Small intestine (tissue), 7 donors: ENCODE measurements around the gene ZNF664. TPM values are rescaled to one million over a fixed set of nuclear protein-coding genes. Genes with fewer than 3 reads are reported as not detected.

Experiments
- DNase-seq, 2 donors: peaks; one replicate each; pipeline versions ENCODE4 v3.0.0 to v3.0.0-alpha.2; 2013
- FAIRE-seq: peaks from 2 replicates; lab custom pipeline; 2012; peaks lifted over from hg19 to GRCh38; lab: Jason Lieb, UNC
- H3K27ac ChIP-seq, 3 donors: one replicate each; pipeline ENCODE4 v1.5.1; 2013; ENCODE audit warnings: low read length in 2 of 3, mild to moderate bottlenecking in 2 of 3, control low read depth in 1 of 3, inconsistent platforms in 1 of 3, low read depth in 1 of 3, moderate library complexity in 1 of 3
- H3K27me3 ChIP-seq, 3 donors: one replicate each; pipeline ENCODE4 v1.6.1; 2013; ENCODE audit warnings: low read length in 3 of 3, inconsistent platforms in 1 of 3; ENCODE audit not compliant: control insufficient read depth in 3 of 3, insufficient read depth in 3 of 3
- H3K36me3 ChIP-seq, 3 donors: one replicate each; pipeline ENCODE4 v1.6.1; 2013; ENCODE audit warnings: low read length in 3 of 3, inconsistent platforms in 1 of 3, low read depth in 1 of 3, mild to moderate bottlenecking in 1 of 3, moderate library complexity in 1 of 3; ENCODE audit not compliant: control insufficient read depth in 3 of 3, insufficient read depth in 2 of 3
- H3K4me1 ChIP-seq, 3 donors: one replicate each; pipeline ENCODE4 v1.6.1; 2013; ENCODE audit warnings: low read length in 2 of 3, inconsistent platforms in 1 of 3, low read depth in 1 of 3, mild to moderate bottlenecking in 1 of 3, moderate library complexity in 1 of 3; ENCODE audit not compliant: control insufficient read depth in 3 of 3, insufficient read depth in 2 of 3
- H3K4me3 ChIP-seq, 3 donors: one replicate each; pipeline ENCODE4 v1.5.1; 2013; ENCODE audit warnings: low read length in 3 of 3, control low read depth in 1 of 3, inconsistent platforms in 1 of 3, low read depth in 1 of 3, mild to moderate bottlenecking in 1 of 3, moderate library complexity in 1 of 3
- H3K9me3 ChIP-seq, 2 donors: one replicate each; pipeline ENCODE4 v1.6.1; 2013; ENCODE audit warnings: low read depth in 1 of 2, low read length in 1 of 2; ENCODE audit not compliant: control insufficient read depth in 2 of 2, insufficient read depth in 1 of 2
- WGBS, 3 donors: extraction: QIAGEN DNeasy Blood & Tissue Kit; methylation state at CpG; one replicate each; pipeline ENCODE4 v1.1.7; 2013; 5-methylcytosine and 5-hydroxymethylcytosine counted together
- polyA plus RNA-seq, 4 donors: library from polyadenylated mRNA; stranded (reverse) in 3 of 4; unstranded in 1 of 4; fragments of 200-250 nt in 3 of 4; fragments of 120-200 nt in 1 of 4; gene quantifications; one replicate each; pipeline versions ENCODE4 v1.2.1 to v1.2.3, GENCODE V29; 2013
- donor health status: healthy with polysubstance abuse.
- donor health status: control.
- donor health status: control.
- donor health status: Bipolar disorder and iron deficiency.
- donor health status: healthy.

ZNF664 gene
- polyA plus RNA-seq, 4 donors, result 59.9 to 147 (median 92.4) TPM

DNA sequence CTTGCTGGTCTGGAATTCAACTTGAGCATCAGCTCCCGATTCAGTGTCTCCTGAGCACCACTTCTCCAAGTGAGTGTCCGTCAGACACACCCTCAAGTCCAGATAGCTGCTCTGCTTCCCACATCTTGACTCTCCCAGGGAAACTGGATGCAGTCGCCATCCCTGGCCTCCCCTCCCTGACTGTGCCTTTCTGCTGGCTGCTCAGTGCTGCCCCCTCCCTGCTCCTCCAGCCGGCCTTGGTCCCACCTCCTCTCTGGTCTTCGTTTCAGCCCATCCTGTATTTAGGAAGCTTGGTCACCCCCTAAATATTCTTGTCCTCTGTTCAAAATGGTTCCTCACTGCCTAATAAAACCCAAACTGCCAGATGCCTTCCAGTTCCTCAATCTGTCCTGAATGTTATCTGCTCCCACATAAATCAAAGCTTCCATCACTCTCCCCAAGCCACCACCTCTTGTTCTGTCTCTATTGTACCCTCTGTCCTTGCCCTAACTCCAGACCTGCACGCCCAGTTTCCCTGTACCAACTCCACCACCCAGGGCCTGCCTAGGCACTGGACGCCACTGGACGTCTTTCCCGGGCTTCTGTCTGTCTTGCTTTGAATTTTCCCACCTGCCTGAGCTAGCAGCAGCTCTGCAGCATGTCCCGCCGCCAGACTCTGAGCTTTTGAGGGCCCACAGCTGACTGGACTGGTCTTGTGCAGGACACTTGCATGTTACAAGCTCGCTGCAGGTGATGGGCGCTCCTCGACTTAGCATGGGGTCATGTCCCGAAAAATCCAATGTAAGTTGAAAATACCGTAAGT lies 34.1 kb upstream of the ZNF664 start:
- Histone ChIP-seq H3K9me3 (peaks cover 0 to 8% of the 10 kb centered on the region in 2 donors), H3K27ac (peak overlapping the region in 2 of 3 donors; percentile 15 to 61), H3K4me3 (no peak overlapping the region), H3K27me3 (no peaks in the 10 kb centered on the region), H3K4me1 (no peaks in the 10 kb centered on the region), H3K36me3 (peaks cover 6 to 73% (median 9%) of the 10 kb centered on the region in 3 donors)
- DNase-seq, result no peak
- WGBS, 3 donors, result 83 to 89% (median 87%) methylated on average over 16 of the region's 16 CpGs
- no peak for FAIRE-seq

DNA sequence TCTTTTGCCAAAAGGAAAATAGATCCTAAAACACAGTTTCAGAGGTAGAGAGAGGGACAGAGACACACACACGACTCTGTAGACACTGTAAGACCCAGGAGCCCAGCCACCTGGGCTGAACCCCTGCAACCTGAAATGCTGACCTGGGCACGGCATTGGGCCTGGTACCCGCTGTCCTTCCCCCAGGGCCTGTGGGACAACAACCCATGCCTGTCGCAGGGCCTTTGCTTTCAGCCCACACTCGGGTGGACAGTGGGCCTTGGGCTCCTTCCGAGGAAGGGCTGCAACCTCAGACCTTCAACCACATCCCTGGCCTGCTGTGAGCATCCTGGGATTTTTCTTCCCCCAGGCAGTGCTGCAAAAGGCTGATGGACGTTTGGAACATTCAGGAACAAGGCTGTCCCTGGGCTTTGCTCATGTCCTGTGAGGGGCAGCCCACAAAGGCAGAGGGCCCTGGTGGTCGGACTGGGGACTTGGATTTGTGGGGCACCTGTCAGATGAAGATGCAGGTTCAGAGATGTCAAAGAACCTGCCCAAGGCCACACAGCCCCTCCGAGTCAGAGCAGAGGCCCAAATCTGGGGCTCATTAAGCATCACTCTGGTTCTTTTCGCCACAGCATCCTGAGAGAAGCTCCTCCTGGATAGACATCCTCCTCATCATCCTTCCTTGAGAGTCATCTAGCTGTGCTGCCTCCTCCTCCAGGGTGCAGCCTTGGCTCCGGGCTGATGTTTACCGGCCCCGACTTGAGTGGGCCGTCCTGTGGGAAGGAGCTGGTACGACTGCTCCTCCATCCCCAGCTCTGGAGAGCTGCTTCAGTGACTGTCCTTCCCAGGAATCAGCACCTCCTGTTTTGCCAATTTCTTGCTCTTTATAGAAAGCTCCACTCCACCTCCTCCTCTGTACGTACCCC lies 33.0 kb upstream of the ZNF664 start:
- no peaks in the 10 kb centered on the region for H3K4me1 ChIP-seq
- peaks cover 0 to 8% of the 10 kb centered on the region in 2 donors for H3K9me3 ChIP-seq
- DNase-seq (no peak), FAIRE-seq (no peak)
- WGBS, 3 donors, result 88 to 91% (median 90%) methylated on average over 16 of the region's 16 CpGs
- no peaks in the 10 kb centered on the region for H3K27me3 ChIP-seq
- H3K4me3 ChIP-seq, result no peak overlapping the region
- H3K27ac ChIP-seq, result no peak overlapping the region
- H3K36me3 ChIP-seq, result peaks cover 6 to 80% (median 9%) of the 10 kb centered on the region in 3 donors

DNA sequence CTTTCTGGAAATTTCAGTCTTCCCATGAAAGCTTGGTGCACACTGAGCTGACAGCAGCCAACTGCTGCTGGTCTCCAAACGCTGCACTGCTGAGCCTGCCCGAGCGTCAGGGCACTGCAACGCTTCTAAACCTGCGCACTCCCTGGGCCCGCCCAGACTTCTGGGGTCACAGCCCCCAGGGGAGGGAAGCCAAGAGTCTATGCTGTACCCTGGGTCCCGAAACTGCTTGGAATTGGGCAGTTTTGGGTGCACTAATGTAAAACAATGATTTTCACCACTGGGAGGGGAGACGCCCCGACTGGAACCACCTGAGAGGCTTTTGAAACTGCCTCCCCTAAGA lies 32.4 kb upstream of the ZNF664 start:
- Histone ChIP-seq H3K27me3 (no peaks in the 10 kb centered on the region), H3K27ac (no peak overlapping the region), H3K4me1 (no peaks in the 10 kb centered on the region), H3K9me3 (peaks cover 0 to 8% of the 10 kb centered on the region in 2 donors), H3K36me3 (peaks cover 9 to 82% (median 9%) of the 10 kb centered on the region in 3 donors), H3K4me3 (no peak overlapping the region)
- WGBS, 3 donors, result 95 to 96% (median 96%) methylated on average over 9 of the region's 9 CpGs
- FAIRE-seq (no peak), DNase-seq (no peak)

DNA sequence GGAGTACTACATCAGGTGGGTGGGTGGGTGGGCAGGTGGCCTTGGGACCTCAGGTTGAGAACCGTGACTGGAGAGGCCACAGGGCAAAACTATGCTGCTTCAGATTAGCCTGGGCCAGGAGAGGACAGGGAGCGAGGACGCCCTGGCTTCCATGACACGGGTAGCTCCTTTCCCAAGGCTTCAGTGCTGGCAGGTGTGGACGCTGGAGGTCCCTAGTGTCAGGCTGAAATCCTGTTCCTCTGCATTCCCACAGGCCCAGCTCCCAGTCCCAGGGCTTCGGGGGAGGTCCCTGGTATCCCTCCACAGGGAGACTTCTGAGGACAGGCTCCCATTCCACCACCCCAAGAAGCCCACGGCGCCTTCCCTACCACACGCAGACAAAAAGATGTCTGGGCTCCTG lies 32.0 kb upstream of the ZNF664 start:
- no peak overlapping the region for H3K4me3 ChIP-seq
- no peaks in the 10 kb centered on the region for H3K4me1 ChIP-seq
- H3K36me3 ChIP-seq, result peaks cover 9 to 80% (median 9%) of the 10 kb centered on the region in 3 donors
- no peak for DNase-seq
- no peak overlapping the region for H3K27ac ChIP-seq
- WGBS, 3 donors, result 95 to 96% (median 95%) methylated on average over 9 of the region's 9 CpGs
- H3K9me3 ChIP-seq, result peaks cover 0 to 8% of the 10 kb centered on the region in 2 donors
- FAIRE-seq, result no peak
- H3K27me3 ChIP-seq, result no peaks in the 10 kb centered on the region

DNA sequence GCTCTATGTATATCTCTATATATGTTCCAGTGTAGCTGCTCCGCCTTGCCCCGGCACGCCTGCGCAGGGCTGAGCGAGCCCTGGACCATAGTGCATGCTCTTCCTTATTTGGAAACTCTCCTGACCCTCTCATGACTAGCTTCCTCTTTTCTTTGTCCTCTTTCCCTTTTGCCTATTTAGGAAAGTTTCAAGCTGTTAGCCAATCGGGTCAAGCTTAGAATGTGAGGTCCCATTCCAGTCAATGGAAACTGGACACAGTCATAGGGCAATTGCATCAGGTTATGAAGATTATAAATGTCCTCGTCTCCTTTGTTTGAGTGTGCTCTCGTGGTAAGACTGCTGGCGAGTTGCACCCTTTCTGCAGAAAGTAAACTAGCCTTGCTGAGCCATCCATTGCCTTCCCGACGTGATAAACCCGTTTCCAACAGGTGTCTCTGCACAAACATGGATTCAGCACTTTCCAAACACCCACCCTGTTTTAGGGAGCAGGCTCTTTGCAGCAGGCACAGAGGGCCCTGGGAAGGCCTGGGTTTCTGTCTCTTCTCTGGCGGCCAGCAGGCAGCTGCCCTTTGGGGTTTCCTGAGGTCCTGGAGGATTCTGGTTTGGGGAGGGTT lies 31.3 kb upstream of the ZNF664 start:
- H3K4me3 ChIP-seq, result no peak overlapping the region
- DNase-seq (no peak), FAIRE-seq (no peak)
- no peak overlapping the region for H3K27ac ChIP-seq
- no peaks in the 10 kb centered on the region for H3K27me3 ChIP-seq
- WGBS, 3 donors, result 89 to 97% (median 97%) methylated on average over 13 of the region's 13 CpGs
- H3K36me3 ChIP-seq, result peaks cover 9 to 78% (median 9%) of the 10 kb centered on the region in 3 donors
- no peaks in the 10 kb centered on the region for H3K4me1 ChIP-seq
- peaks cover 0 to 8% of the 10 kb centered on the region in 2 donors for H3K9me3 ChIP-seq

DNA sequence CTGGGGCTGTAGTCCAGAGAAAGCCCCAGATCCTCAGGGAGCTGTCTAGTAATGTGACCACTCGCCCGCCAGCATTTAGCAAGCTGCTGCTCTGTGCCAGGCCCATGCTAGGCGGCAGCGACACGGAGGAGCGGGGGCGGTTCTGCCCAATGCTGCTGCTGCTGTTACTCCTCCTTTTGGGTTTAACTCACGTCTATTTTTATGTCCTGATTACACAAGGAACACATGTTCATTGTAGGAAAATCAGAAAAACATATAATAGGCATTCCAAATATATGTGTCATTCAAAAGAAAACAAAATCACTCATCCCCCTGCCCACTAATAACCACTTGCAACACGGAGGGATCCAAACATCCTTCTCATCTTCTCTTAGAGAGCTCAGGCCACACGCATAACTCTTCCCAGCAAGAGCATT lies 30.8 kb upstream of the ZNF664 start:
- no peaks in the 10 kb centered on the region for H3K27me3 ChIP-seq
- DNase-seq (no peak), FAIRE-seq (no peak)
- peaks cover 0 to 8% of the 10 kb centered on the region in 2 donors for H3K9me3 ChIP-seq
- peaks cover 9 to 73% (median 9%) of the 10 kb centered on the region in 3 donors for H3K36me3 ChIP-seq
- no peak overlapping the region for H3K4me3 ChIP-seq
- 91 to 97% (median 96%) methylated on average over 10 of the region's 10 CpGs for WGBS, 3 donors
- H3K4me1 ChIP-seq, result no peaks in the 10 kb centered on the region
- no peak overlapping the region for H3K27ac ChIP-seq

DNA sequence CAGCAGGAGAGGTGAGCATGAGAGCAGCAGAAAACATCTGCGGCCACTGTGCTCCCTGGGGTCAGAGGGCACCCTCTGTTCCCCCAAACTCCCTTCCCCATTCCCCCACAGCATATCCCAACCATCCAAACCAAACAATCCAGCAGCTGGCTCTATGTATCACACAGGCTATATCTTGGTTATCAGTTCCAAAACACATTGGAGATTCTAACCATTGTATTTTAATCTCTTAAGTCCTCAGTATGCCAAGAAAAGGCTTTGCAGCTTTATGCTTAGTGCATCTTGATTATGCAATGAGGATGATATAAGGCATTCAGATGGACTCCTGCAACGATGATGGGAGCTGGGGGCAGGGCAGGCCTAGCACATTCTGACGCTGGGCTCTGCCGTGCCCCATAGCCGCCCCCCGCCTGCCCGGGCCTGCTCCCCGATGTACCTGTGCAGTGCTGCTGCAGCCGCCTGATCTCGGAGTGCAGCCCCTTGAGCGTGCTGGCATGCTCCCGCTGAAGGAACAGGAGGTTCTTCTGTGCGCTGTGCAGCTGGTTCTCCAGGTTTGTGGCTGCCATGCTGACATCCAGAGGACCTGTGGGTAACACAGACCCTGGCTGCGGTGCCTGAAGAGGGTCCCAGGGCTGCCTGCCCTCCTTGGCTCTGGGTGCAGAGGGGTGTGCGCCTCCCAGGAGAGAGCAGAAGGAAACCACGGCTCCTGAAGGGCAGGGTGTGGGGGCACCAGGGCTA lies 29.9 kb upstream of the ZNF664 start:
- no peaks in the 10 kb centered on the region for H3K27me3 ChIP-seq
- H3K4me1 ChIP-seq, result no peaks in the 10 kb centered on the region
- H3K4me3 ChIP-seq, result no peak overlapping the region
- peaks cover 9 to 68% (median 9%) of the 10 kb centered on the region in 3 donors for H3K36me3 ChIP-seq
- H3K27ac ChIP-seq, result no peak overlapping the region
- 90 to 95% (median 94%) methylated on average over 16 of the region's 16 CpGs for WGBS, 3 donors
- peaks cover 0 to 8% of the 10 kb centered on the region in 2 donors for H3K9me3 ChIP-seq
- FAIRE-seq, result no peak
- DNase-seq, result no peak
